Colonic mucosa (tissue), 4 donors: Measurements from ENCODE around the gene GMPR. TPM values are rescaled to one million over a fixed set of nuclear protein-coding genes. Genes with fewer than 3 reads are reported as not detected.

ENCODE experiments used
- DNase-seq: peaks from one replicate; pipeline ENCODE4 v3.0.0-alpha.2; 2020
- H3K27ac ChIP-seq: fragments of 200-600 bp; one replicate; pipeline ENCODE4 v1.8.0; 2021
- H3K27me3 ChIP-seq: fragments of 200-600 bp; one replicate; pipeline ENCODE4 v1.8.0; 2021
- H3K36me3 ChIP-seq: fragments of 200-600 bp; one replicate; pipeline ENCODE4 v1.8.0; 2021
- H3K4me1 ChIP-seq: fragments of 200-600 bp; one replicate; pipeline ENCODE4 v1.8.0; 2021; ENCODE audit warnings: mild to moderate bottlenecking
- H3K4me3 ChIP-seq: fragments of 200-600 bp; one replicate; pipeline ENCODE4 v1.8.0; 2021
- H3K9ac ChIP-seq, 2 donors: one replicate each; pipeline ENCODE4 v1.7.0; 2013; ENCODE audit warnings: control low read depth in 2 of 2, low read depth in 2 of 2, low read length in 2 of 2
- H3K9me3 ChIP-seq: fragments of 200-600 bp; one replicate; pipeline ENCODE4 v1.8.0; 2021
- CTCF ChIP-seq: fragments of 200-600 bp; IDR thresholded peaks from one replicate; pipeline ENCODE4 v1.8.0; 2022; ENCODE audit warnings: antibody characterized with exemption, mild to moderate bottlenecking
- intact Hi-C: fragments of 100-400 bp; cut with DNase I; formaldehyde crosslinking; loops from one replicate; pipeline ENCODE4 v1.14.1; 2022
- total RNA-seq, 2 donors: library from RNA; stranded (reverse); fragmentation: NEBNext Ultra II Directional in 1 of 2; extraction: Animal tissue kit (Norgen Biotek cat#: 25700) in 1 of 2; gene quantifications; one replicate each; pipeline ENCODE4 v1.2.1, GENCODE V29; 2021
- donor health status: healthy.
- donor health status: DM: no; HTN: no; CAD: no.
- donor health status: DM: no; HTN: no; CAD: no.

The GMPR gene
- total RNA-seq, 2 donors from 2014 or later, result 3.4 to 4.7 TPM

GRCh38 chr6:16285467-16286150 lies 47.2 kb downstream of the GMPR start:
- Histone ChIP-seq H3K27me3 (no peaks in the 10 kb centered on the region), H3K4me3 (no peak overlapping the region), H3K27ac (no peak overlapping the region), H3K4me1 (no peaks in the 10 kb centered on the region), H3K9ac (no peak overlapping the region), H3K36me3 (no peaks in the 10 kb centered on the region), H3K9me3 (no peaks in the 10 kb centered on the region)
- TF ChIP-seq CTCF, result no peak
- intact Hi-C loops, result no loop called here
- no peak for DNase-seq

- Histone ChIP-seq H3K27ac (no peak overlapping the region), H3K4me1 (no peaks in the 10 kb centered on the region), H3K9me3 (no peaks in the 10 kb centered on the region), H3K9ac (no peak overlapping the region), H3K36me3 (no peaks in the 10 kb centered on the region), H3K4me3 (no peak overlapping the region), H3K27me3 (no peaks in the 10 kb centered on the region)
- intact Hi-C loops, result no loop called here
- no peak for TF ChIP-seq CTCF
- no peak for DNase-seq
Measured at GRCh38 chr6:16286151-16286522, 47.8 kb downstream of the GMPR start.

- H3K27me3 ChIP-seq, result no peaks in the 10 kb centered on the region
- H3K36me3 ChIP-seq, result no peaks in the 10 kb centered on the region
- no peak for TF ChIP-seq CTCF
- DNase-seq, result no peak
- no peaks in the 10 kb centered on the region for H3K9me3 ChIP-seq
- H3K4me1 ChIP-seq, result no peaks in the 10 kb centered on the region
- H3K9ac ChIP-seq, result no peak overlapping the region
- H3K4me3 ChIP-seq, result no peak overlapping the region
- H3K27ac ChIP-seq, result no peak overlapping the region
- intact Hi-C loops, result no loop called here
Measured at GRCh38 chr6:16288163-16288562, 49.8 kb downstream of the GMPR start.

- H3K4me3 ChIP-seq, result no peak overlapping the region
- no peak for TF ChIP-seq CTCF
- intact Hi-C loops, result no loop called here
- no peak overlapping the region for H3K9ac ChIP-seq
- H3K27me3 ChIP-seq, result no peaks in the 10 kb centered on the region
- H3K36me3 ChIP-seq, result no peaks in the 10 kb centered on the region
- DNase-seq, result no peak
- H3K27ac ChIP-seq, result no peak overlapping the region
- no peaks in the 10 kb centered on the region for H3K4me1 ChIP-seq
- no peaks in the 10 kb centered on the region for H3K9me3 ChIP-seq
Measured at GRCh38 chr6:16291739-16292138, 53.4 kb downstream of the GMPR start.

DNA sequence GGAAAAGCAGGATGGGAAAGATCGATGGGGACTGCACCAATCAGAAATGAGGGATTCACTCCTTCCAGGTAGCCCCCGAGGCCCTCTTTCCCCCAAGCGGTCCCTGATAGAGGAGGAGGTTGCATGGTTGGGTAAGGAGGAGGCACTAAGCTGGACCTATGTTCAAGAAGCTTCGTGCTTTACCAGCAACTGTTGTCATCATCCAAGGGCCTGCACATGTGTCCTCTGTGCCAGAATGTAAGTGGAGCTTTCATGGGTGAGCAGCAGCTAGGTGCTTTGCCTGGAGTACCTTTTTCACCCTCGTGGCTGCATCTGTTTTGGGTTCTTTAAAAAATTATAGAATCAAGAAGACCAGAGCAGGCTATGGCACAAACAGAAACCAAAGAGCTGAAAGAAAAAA lies 54.0 kb downstream of the GMPR start:
- Histone ChIP-seq H3K9me3 (no peaks in the 10 kb centered on the region), H3K9ac (no peak overlapping the region), H3K27ac (no peak overlapping the region), H3K36me3 (no peaks in the 10 kb centered on the region), H3K27me3 (no peaks in the 10 kb centered on the region), H3K4me3 (no peak overlapping the region), H3K4me1 (no peaks in the 10 kb centered on the region)
- TF ChIP-seq CTCF, result no peak
- intact Hi-C loops, result no loop called here
- DNase-seq, result no peak
